K562 (cell line): Measurements from ENCODE around the gene XPC. TPM values are rescaled to one million over a fixed set of nuclear protein-coding genes. Genes with fewer than 3 reads are reported as not detected.

Experiments
- ARHGAP35 ChIP-seq: fragments of 450-650 bp; IDR thresholded peaks from 2 replicates; pipeline ENCODE4 v1.6.1; 2018; ENCODE audit not compliant: partially characterized antibody
- ATF7 ChIP-seq: fragments of 450-650 bp; IDR thresholded peaks from 2 replicates; pipeline ENCODE4 v1.7.1; 2014; ENCODE audit warnings: mild to moderate bottlenecking, moderate library complexity
- BRD4 ChIP-seq: fragments of 200-600 bp; sonication (generic); IDR thresholded peaks from 2 replicates; pipeline ENCODE4 v1.6.1; 2017; ENCODE audit warnings: inconsistent platforms
- CREB5 ChIP-seq: fragments of 250-450 bp; sonication (Bioruptor Pico); IDR thresholded peaks from 2 replicates; pipeline ENCODE4 v1.5.0; 2020; ENCODE audit warnings: mild to moderate bottlenecking
- DMBX1 ChIP-seq: fragments of 250-450 bp; sonication (Bioruptor Pico); IDR thresholded peaks from 2 replicates; pipeline ENCODE4 v1.8.0; 2022; ENCODE audit warnings: inconsistent platforms, mild to moderate bottlenecking, moderate library complexity, borderline replicate concordance
- GTF2F1 ChIP-seq: IDR thresholded peaks from 2 replicates; pipeline ENCODE4 v1.6.1; 2011; ENCODE audit warnings: low read depth, low read length, improper control_type of control experiment
- HEY1 ChIP-seq: fragments of 250-450 bp; sonication (Bioruptor Pico); IDR thresholded peaks from 2 replicates; pipeline ENCODE4 v1.5.0; 2020; ENCODE audit warnings: mild to moderate bottlenecking, moderate library complexity, borderline replicate concordance
- HNRNPLL ChIP-seq: fragments of 200-400 bp; formaldehyde crosslinking; IDR thresholded peaks from 2 replicates; pipeline ENCODE4 v1.6.1; 2017; ENCODE audit warnings: low read length, low read depth, mild to moderate bottlenecking; ENCODE audit not compliant: poor library complexity, severe bottlenecking
- MCM2 ChIP-seq: fragments of 450-650 bp; IDR thresholded peaks from 2 replicates; pipeline ENCODE4 v1.6.1; 2017; ENCODE audit warnings: low read depth, mild to moderate bottlenecking
- NEUROD1 ChIP-seq: fragments of 150-350 bp; IDR thresholded peaks from 2 replicates; pipeline ENCODE4 v1.6.1; 2014; ENCODE audit warnings: borderline replicate concordance, low read length, low read depth; ENCODE audit not compliant: partially characterized antibody
- PATZ1 ChIP-seq: fragments of 250-450 bp; sonication (Bioruptor Pico); IDR thresholded peaks from 2 replicates; pipeline ENCODE4 v1.5.0; 2020; ENCODE audit warnings: mild to moderate bottlenecking, borderline replicate concordance
- PKNOX1 ChIP-seq: fragments of 450-650 bp; IDR thresholded peaks from 2 replicates; pipeline ENCODE4 v1.6.1; 2016
- RUNX1 ChIP-seq: sonication (generic); IDR thresholded peaks from 2 replicates; pipeline ENCODE4 v1.6.1; 2016; ENCODE audit warnings: antibody characterized with exemption, low read depth
- TCFL5 ChIP-seq: fragments of 250-450 bp; sonication (Bioruptor Pico); conservative IDR thresholded peaks from 2 replicates; pipeline ENCODE4 v1.6.1; 2021; ENCODE audit warnings: mild to moderate bottlenecking, moderate library complexity, matching md5 sums
- THAP12 ChIP-seq: fragments of 250-450 bp; sonication (Bioruptor Pico); IDR thresholded peaks from 2 replicates; pipeline ENCODE4 v1.9.0; 2021; ENCODE audit warnings: mild to moderate bottlenecking, inconsistent platforms
- ZC3H4 ChIP-seq: sonication (generic); formaldehyde crosslinking; IDR thresholded peaks from 2 replicates; pipeline ENCODE4 v1.9.0; 2021; ENCODE audit warnings: missing genetic modification reagents, borderline replicate concordance
- ZFPM2 ChIP-seq: fragments of 250-450 bp; sonication (Bioruptor Pico); IDR thresholded peaks from 2 replicates; pipeline ENCODE4 v1.5.1; 2022; ENCODE audit warnings: mild to moderate bottlenecking
- ZNF133 ChIP-seq: fragments of 250-450 bp; sonication (Bioruptor Pico); IDR thresholded peaks from 2 replicates; pipeline ENCODE4 v1.4.0; 2020; ENCODE audit warnings: mild to moderate bottlenecking
- ZNF445 ChIP-seq: fragments of 250-450 bp; sonication (Bioruptor Pico); IDR thresholded peaks from 2 replicates; pipeline ENCODE4 v1.4.0; 2020; ENCODE audit warnings: low read depth, mild to moderate bottlenecking, moderate library complexity
- ZNF75A ChIP-seq: fragments of 450-650 bp; formaldehyde crosslinking; IDR thresholded peaks from 2 replicates; pipeline ENCODE4 v1.4.0; 2020; ENCODE audit warnings: mild to moderate bottlenecking
- polyA plus RNA-seq, 8 experiments: library from polyadenylated mRNA; depleted of rRNA in 4 of 8; stranded (reverse) in 5 of 8; unstranded in 3 of 8; fragments of >200 nt; fragmentation: Nextera tagmentation in 2 of 8; fragmentation: Illumina TruSeq in 1 of 8; extraction: Ambion mirVana in 2 of 8; extraction: Trizol in 1 of 8; gene quantifications; 2 replicates each; pipeline versions ENCODE4 v1.2.1 to v1.2.3, GENCODE V29; 2011 to 2014; ENCODE audit warnings: inconsistent platforms in 1 of 8, missing spikeins in 1 of 8
- total RNA-seq, 7 experiments: library from RNA; depleted of rRNA in 6 of 7; stranded (reverse); fragments of >200 nt in 6 of 7; fragmentation: Illumina TruSeq in 2 of 7; extraction: Trizol in 2 of 7; gene quantifications; 2 replicates each; pipeline versions ENCODE4 v1.2.1 to v1.2.3, GENCODE V29; 2011 to 2021; ENCODE audit warnings: low replicate concordance in 1 of 7

Gene XPC
- total and polyA plus RNA-seq, 9 of the 15 experiments (the other 6 are each of a cell fraction or from before 2014, with no cell fraction given) = 3.8 to 54.7 (median 41.3) TPM

- no peak for TF ChIP-seq CREB5 (CRISPR knock-in tag)
- TF ChIP-seq GTF2F1 = peak; percentile 60; the same call in 1 of the 2 replicates
- TF ChIP-seq NEUROD1 = peak; percentile 25
- TF ChIP-seq ZNF133 (CRISPR knock-in tag) = no peak
- no peak for TF ChIP-seq PATZ1
- no peak for TF ChIP-seq MCM2
- TF ChIP-seq DMBX1 = peak; percentile 81
- TF ChIP-seq HEY1 (CRISPR knock-in tag) = no peak
- peak; percentile 81 for TF ChIP-seq THAP12 (CRISPR knock-in tag)
- no peak for TF ChIP-seq RUNX1
- peak; percentile 48; the same call in 1 of the 2 replicates for TF ChIP-seq BRD4
- TF ChIP-seq ATF7 = peak; percentile 92
- TF ChIP-seq ZNF75A = no peak
- TF ChIP-seq HNRNPLL = peak; percentile 96
- TF ChIP-seq ZNF445 (CRISPR knock-in tag) = no peak
- TF ChIP-seq ZFPM2 = 0 out of 2 replicates have a peak, but pooled peaks have one; percentile 42
- TF ChIP-seq TCFL5 (CRISPR knock-in tag) = no peak
- TF ChIP-seq PKNOX1 = peak; percentile 94
- TF ChIP-seq ARHGAP35 = peak; percentile 98
- no peak for TF ChIP-seq ZC3H4 (CRISPR knock-in tag)
Measured at GRCh38 chr3:14178247-14179113, at the start of gene XPC, which contains the start of gene LSM3 (continued).
